PFSK-1 (cell line): ENCODE measurements around the gene SLC4A3. TPM values are rescaled to one million over a fixed set of nuclear protein-coding genes. Genes with fewer than 3 reads are reported as not detected.

Experiments used
- FOXP2 ChIP-seq: optimal IDR thresholded peaks from 2 replicates; pipeline ENCODE3; 2011; ENCODE audit warnings: borderline replicate concordance, control low read depth, inconsistent platforms; ENCODE audit not compliant: insufficient read depth; ENCODE audit errors: extremely low read length, extremely low read depth
- POLR2AphosphoS5 ChIP-seq: IDR thresholded peaks from 2 replicates; pipeline ENCODE4 v1.6.1; 2012; ENCODE audit warnings: low read depth, mild to moderate bottlenecking, control low read depth, low read length, moderate library complexity
- REST ChIP-seq, 2 experiments: IDR thresholded peaks; 2 replicates each; pipeline versions ENCODE4 v1.6.1 to v1.8.0; 2011 to 2012; ENCODE audit warnings: low read depth in 2 of 2, low read length in 2 of 2, control low read depth in 1 of 2, inconsistent platforms in 1 of 2, mild to moderate bottlenecking in 1 of 2, moderate library complexity in 1 of 2; ENCODE audit not compliant: insufficient read depth in 1 of 2
- SIN3A ChIP-seq: IDR thresholded peaks from 2 replicates; pipeline ENCODE4 v1.6.1; 2012; ENCODE audit warnings: mild to moderate bottlenecking, low read length, moderate library complexity, borderline replicate concordance; ENCODE audit not compliant: insufficient read depth
- TAF1 ChIP-seq: IDR thresholded peaks from 2 replicates; pipeline ENCODE4 v1.6.1; 2012; ENCODE audit warnings: low read length, control low read depth, borderline replicate concordance; ENCODE audit not compliant: insufficient read depth
- polyA plus RNA-seq: library from polyadenylated mRNA; unstranded; fragments of >200 nt; gene quantifications from one replicate; pipeline ENCODE4 v1.2.1, GENCODE V29; 2012; ENCODE audit warnings: low read depth, missing spikeins; ENCODE audit not compliant: insufficient read length

The SLC4A3 gene, protein sequence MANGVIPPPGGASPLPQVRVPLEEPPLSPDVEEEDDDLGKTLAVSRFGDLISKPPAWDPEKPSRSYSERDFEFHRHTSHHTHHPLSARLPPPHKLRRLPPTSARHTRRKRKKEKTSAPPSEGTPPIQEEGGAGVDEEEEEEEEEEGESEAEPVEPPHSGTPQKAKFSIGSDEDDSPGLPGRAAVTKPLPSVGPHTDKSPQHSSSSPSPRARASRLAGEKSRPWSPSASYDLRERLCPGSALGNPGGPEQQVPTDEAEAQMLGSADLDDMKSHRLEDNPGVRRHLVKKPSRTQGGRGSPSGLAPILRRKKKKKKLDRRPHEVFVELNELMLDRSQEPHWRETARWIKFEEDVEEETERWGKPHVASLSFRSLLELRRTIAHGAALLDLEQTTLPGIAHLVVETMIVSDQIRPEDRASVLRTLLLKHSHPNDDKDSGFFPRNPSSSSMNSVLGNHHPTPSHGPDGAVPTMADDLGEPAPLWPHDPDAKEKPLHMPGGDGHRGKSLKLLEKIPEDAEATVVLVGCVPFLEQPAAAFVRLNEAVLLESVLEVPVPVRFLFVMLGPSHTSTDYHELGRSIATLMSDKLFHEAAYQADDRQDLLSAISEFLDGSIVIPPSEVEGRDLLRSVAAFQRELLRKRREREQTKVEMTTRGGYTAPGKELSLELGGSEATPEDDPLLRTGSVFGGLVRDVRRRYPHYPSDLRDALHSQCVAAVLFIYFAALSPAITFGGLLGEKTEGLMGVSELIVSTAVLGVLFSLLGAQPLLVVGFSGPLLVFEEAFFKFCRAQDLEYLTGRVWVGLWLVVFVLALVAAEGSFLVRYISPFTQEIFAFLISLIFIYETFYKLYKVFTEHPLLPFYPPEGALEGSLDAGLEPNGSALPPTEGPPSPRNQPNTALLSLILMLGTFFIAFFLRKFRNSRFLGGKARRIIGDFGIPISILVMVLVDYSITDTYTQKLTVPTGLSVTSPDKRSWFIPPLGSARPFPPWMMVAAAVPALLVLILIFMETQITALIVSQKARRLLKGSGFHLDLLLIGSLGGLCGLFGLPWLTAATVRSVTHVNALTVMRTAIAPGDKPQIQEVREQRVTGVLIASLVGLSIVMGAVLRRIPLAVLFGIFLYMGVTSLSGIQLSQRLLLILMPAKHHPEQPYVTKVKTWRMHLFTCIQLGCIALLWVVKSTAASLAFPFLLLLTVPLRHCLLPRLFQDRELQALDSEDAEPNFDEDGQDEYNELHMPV
- polyA plus RNA-seq, result 1.7 TPM

GRCh38 chr2:219627103-219628100 is at the start of gene SLC4A3:
SLC4A3 (plus strand) TSS chr2:219627630; CDS start chr2:219627993, 363 bp downstream.
- no peak for TF ChIP-seq FOXP2
- TF ChIP-seq TAF1, result no peak
- TF ChIP-seq REST (IDR thresholded peaks at IDR 0.05; ENCODE audit: insufficient read depth in 1 of 2, low read depth in 2 of 2, low read length in 2 of 2), result no peak
- no peak for TF ChIP-seq POLR2AphosphoS5
- no peak for TF ChIP-seq SIN3A

DNA sequence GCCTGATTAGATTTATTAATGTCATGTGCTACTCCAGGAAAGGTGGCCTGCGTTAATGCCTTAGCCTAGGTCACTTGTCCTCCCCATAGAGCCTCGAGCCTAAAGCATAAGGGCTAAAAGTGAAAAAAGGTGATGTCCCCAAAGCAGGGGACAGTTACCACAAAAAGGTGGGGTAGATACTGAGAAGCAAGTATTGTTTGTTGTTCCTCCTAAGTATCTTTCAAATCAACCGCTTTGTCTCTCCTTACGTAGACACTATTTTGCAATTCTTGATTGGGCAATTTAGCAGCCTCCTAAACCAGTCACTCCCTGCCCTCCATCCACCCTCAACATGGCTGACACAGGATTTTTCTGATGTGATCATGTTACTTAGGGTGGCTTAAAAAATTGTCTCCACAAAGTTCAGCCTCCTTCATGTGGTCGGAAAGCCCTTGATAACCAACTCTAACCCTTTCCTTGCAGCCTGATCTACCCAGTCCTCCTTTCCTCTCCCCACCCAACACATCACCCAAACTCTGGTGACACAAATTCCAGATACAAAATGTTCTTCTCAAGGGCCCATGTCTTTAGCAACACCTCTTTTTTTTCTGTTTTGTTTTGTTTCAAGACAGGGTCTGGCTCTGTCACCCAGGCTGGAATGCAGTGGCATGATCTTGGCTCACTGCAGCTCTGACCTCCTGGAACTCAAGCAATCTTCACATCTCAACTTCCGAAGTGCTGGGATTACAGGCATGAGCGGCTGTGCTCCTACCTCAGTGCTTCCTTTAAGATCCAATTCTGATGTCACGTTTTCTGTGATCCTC is 48.4 kb upstream of the SLC4A3 start:
- TF ChIP-seq TAF1 (no peak), POLR2AphosphoS5 (no peak), REST (IDR thresholded peaks at IDR 0.05; ENCODE audit: insufficient read depth in 1 of 2, low read depth in 2 of 2, low read length in 2 of 2) (no peak), FOXP2 (no peak), SIN3A (no peak)

- TF ChIP-seq FOXP2 (no peak), REST (IDR thresholded peaks at IDR 0.05; ENCODE audit: insufficient read depth in 1 of 2, low read depth in 2 of 2, low read length in 2 of 2) (no peak), SIN3A (no peak), POLR2AphosphoS5 (no peak), TAF1 (no peak)
Measured at GRCh38 chr2:219581346-219581745, 46.1 kb upstream of the SLC4A3 start.
